IgD-negative memory B cell (primary cell): ENCODE data around the gene ATAT1. TPM values are rescaled to one million over a fixed set of nuclear protein-coding genes. Genes with fewer than 3 reads are reported as not detected.

Experiments used
- H3K27ac Mint-ChIP-seq, 3 donors: one replicate each; pipeline ENCODE4 v1.8.0; 2020 to 2022; ENCODE audit warnings: mild to moderate bottlenecking in 3 of 3, mixed read lengths in 3 of 3, moderate library complexity in 1 of 3
- H3K27me3 Mint-ChIP-seq: one replicate; pipeline ENCODE4 v1.8.0; 2021; ENCODE audit warnings: mixed read lengths
- H3K36me3 Mint-ChIP-seq: one replicate; pipeline ENCODE4 v1.8.0; 2020; ENCODE audit warnings: mild to moderate bottlenecking, mixed read lengths
- H3K4me1 Mint-ChIP-seq, 3 donors: one replicate each; pipeline ENCODE4 v1.8.0; 2020 to 2022; ENCODE audit warnings: mixed read lengths in 3 of 3, mild to moderate bottlenecking in 1 of 3
- H3K4me3 Mint-ChIP-seq, 4 donors: one replicate each; pipeline ENCODE4 v1.8.0; 2020 to 2022; ENCODE audit warnings: mild to moderate bottlenecking in 4 of 4, mixed read lengths in 4 of 4, moderate library complexity in 3 of 4
- H3K9me3 Mint-ChIP-seq, 3 donors: one replicate each; pipeline ENCODE4 v1.8.0; 2020 to 2021; ENCODE audit warnings: mixed read lengths in 3 of 3, mild to moderate bottlenecking in 1 of 3
- polyA plus RNA-seq: library from polyadenylated mRNA; unstranded; fragments of 300-500 nt; fragmentation: Illumina TruSeq; gene quantifications from one replicate; pipeline ENCODE4 v1.2.3, GENCODE V29; 2021

The ATAT1 gene
- polyA plus RNA-seq, 1 donor from 2014 or later = 2.0 TPM

- Mint-ChIP-seq H3K27ac (peak overlapping the region; percentile 98 to 100 (median 98)), H3K27me3 (no peaks in the 10 kb centered on the region), H3K4me3 (peak overlapping the region; percentile 99 to 100 (median 100)), H3K36me3 (peaks cover 14% of the 10 kb centered on the region), H3K4me1 (peaks cover 19 to 38% (median 19%) of the 10 kb centered on the region in 3 donors), H3K9me3 (peaks cover 0 to 1% (median 0%) of the 10 kb centered on the region in 3 donors)
These were observed 55.1 kb downstream of the ATAT1 start for GRCh38 chr6:30681766-30682142.

- peaks cover 0 to 1% (median 0%) of the 10 kb centered on the region in 3 donors for H3K9me3 Mint-ChIP-seq
- peaks cover 19 to 38% (median 19%) of the 10 kb centered on the region in 3 donors for H3K4me1 Mint-ChIP-seq
- H3K4me3 Mint-ChIP-seq = peak overlapping the region; percentile 99 to 100 (median 100)
- peaks cover 13% of the 10 kb centered on the region for H3K36me3 Mint-ChIP-seq
- peak overlapping the region; percentile 98 to 100 (median 98) for H3K27ac Mint-ChIP-seq
- H3K27me3 Mint-ChIP-seq = no peaks in the 10 kb centered on the region
These were observed 55.8 kb downstream of the ATAT1 start for GRCh38 chr6:30682143-30683117.

- peaks cover 15% of the 10 kb centered on the region for H3K36me3 Mint-ChIP-seq
- H3K27me3 Mint-ChIP-seq = no peaks in the 10 kb centered on the region
- H3K27ac Mint-ChIP-seq = peak overlapping the region; percentile 98 to 100 (median 98)
- H3K4me3 Mint-ChIP-seq = peak overlapping the region; percentile 99 to 100 (median 100)
- H3K9me3 Mint-ChIP-seq = peaks cover 0 to 1% (median 0%) of the 10 kb centered on the region in 3 donors
- peaks cover 24 to 43% (median 25%) of the 10 kb centered on the region in 3 donors for H3K4me1 Mint-ChIP-seq
These were observed 56.7 kb downstream of the ATAT1 start for GRCh38 chr6:30683183-30683979.

- Mint-ChIP-seq H3K9me3 (peaks cover 0 to 1% (median 0%) of the 10 kb centered on the region in 3 donors), H3K36me3 (peaks cover 14% of the 10 kb centered on the region), H3K4me1 (peaks cover 27 to 46% (median 29%) of the 10 kb centered on the region in 3 donors)
These were observed 57.3 kb downstream of the ATAT1 start for GRCh38 chr6:30683980-30684338.

GRCh38 chr6:30684386-30685156, 57.9 kb downstream of the ATAT1 start:
- H3K4me3 Mint-ChIP-seq = peak overlapping the region; percentile 99 to 100 (median 100)
- H3K27ac Mint-ChIP-seq = peak overlapping the region; percentile 98 to 100 (median 98)
- H3K4me1 Mint-ChIP-seq = peaks cover 29 to 46% (median 31%) of the 10 kb centered on the region in 3 donors
- peaks cover 0 to 1% (median 0%) of the 10 kb centered on the region in 3 donors for H3K9me3 Mint-ChIP-seq
- no peaks in the 10 kb centered on the region for H3K27me3 Mint-ChIP-seq
- H3K36me3 Mint-ChIP-seq = peaks cover 12% of the 10 kb centered on the region

More at GRCh38 chr6:30683980-30684338, 57.3 kb downstream of the ATAT1 start:
- Mint-ChIP-seq H3K27ac (peak overlapping the region; percentile 98 to 100 (median 98)), H3K27me3 (no peaks in the 10 kb centered on the region), H3K4me3 (peak overlapping the region; percentile 99 to 100 (median 100))

GRCh38 chr6:30685157-30686008, 58.7 kb downstream of the ATAT1 start:
- peaks cover 0 to 1% (median 0%) of the 10 kb centered on the region in 3 donors for H3K9me3 Mint-ChIP-seq
- H3K27ac Mint-ChIP-seq = peak overlapping the region; percentile 71 to 100 (median 98)
- peaks cover 30 to 46% (median 33%) of the 10 kb centered on the region in 3 donors for H3K4me1 Mint-ChIP-seq
- H3K36me3 Mint-ChIP-seq = peaks cover 10% of the 10 kb centered on the region
- peak overlapping the region; percentile 99 to 100 (median 100) for H3K4me3 Mint-ChIP-seq
- H3K27me3 Mint-ChIP-seq = no peaks in the 10 kb centered on the region

- Mint-ChIP-seq H3K9me3 (peaks cover 0 to 1% (median 0%) of the 10 kb centered on the region in 3 donors), H3K4me3 (peak within 1 kb of the TSS; percentile 99 to 100 (median 100)), H3K27ac (peak within 1 kb of the TSS; percentile 98 to 100 (median 98)), H3K36me3 (peaks cover 9% of the 10 kb centered on the region), H3K4me1 (peaks cover 32 to 47% (median 33%) of the 10 kb centered on the region in 3 donors), H3K27me3 (no peaks in the 10 kb centered on the region)
These were observed 59.6 kb downstream of the ATAT1 start, which contains the start of gene PPP1R18 for GRCh38 chr6:30686009-30686907. TSS of gene PPP1R18 (minus strand) at chr6:30686645. CDS start at chr6:30686018, 627 bp downstream.

- peak overlapping the region; percentile 99 to 100 (median 100) for H3K4me3 Mint-ChIP-seq
- H3K27me3 Mint-ChIP-seq = no peaks in the 10 kb centered on the region
- H3K27ac Mint-ChIP-seq = peak overlapping the region; percentile 98 to 100 (median 98)
- H3K4me1 Mint-ChIP-seq = peaks cover 34 to 44% (median 36%) of the 10 kb centered on the region in 3 donors
- H3K9me3 Mint-ChIP-seq = peaks cover 0 to 1% (median 0%) of the 10 kb centered on the region in 3 donors
- peaks cover 9% of the 10 kb centered on the region for H3K36me3 Mint-ChIP-seq
These were observed 60.4 kb downstream of the ATAT1 start for GRCh38 chr6:30686908-30687658.

GRCh38 chr6:30687659-30688431, 61.2 kb downstream of the ATAT1 start:
- Mint-ChIP-seq H3K4me3 (peak overlapping the region; percentile 99 to 100 (median 100)), H3K36me3 (peaks cover 5% of the 10 kb centered on the region), H3K27me3 (no peaks in the 10 kb centered on the region), H3K9me3 (peaks cover 0 to 1% (median 0%) of the 10 kb centered on the region in 3 donors), H3K27ac (peak overlapping the region; percentile 98 to 100 (median 98)), H3K4me1 (peaks cover 33 to 38% (median 36%) of the 10 kb centered on the region in 3 donors)

GRCh38 chr6:30688569-30688968, 61.9 kb downstream of the ATAT1 start:
- peak overlapping the region; percentile 98 to 100 (median 98) for H3K27ac Mint-ChIP-seq
- H3K4me1 Mint-ChIP-seq = peaks cover 33 to 38% (median 35%) of the 10 kb centered on the region in 3 donors
- peaks cover 5% of the 10 kb centered on the region for H3K36me3 Mint-ChIP-seq
- peak overlapping the region; percentile 99 to 100 (median 100) for H3K4me3 Mint-ChIP-seq
- no peaks in the 10 kb centered on the region for H3K27me3 Mint-ChIP-seq
- peaks cover 0 to 1% (median 0%) of the 10 kb centered on the region in 3 donors for H3K9me3 Mint-ChIP-seq
